Measurements from ENCODE around the gene PKD1.
A peak's percentile ranks its signal among the peaks of the same experiment; 100 is the strongest.

Gene PKD1

GRCh38 chr16:2167068-2167638, 31.5 kb upstream of the PKD1 start:
- DNase-seq: no peak

DNA sequence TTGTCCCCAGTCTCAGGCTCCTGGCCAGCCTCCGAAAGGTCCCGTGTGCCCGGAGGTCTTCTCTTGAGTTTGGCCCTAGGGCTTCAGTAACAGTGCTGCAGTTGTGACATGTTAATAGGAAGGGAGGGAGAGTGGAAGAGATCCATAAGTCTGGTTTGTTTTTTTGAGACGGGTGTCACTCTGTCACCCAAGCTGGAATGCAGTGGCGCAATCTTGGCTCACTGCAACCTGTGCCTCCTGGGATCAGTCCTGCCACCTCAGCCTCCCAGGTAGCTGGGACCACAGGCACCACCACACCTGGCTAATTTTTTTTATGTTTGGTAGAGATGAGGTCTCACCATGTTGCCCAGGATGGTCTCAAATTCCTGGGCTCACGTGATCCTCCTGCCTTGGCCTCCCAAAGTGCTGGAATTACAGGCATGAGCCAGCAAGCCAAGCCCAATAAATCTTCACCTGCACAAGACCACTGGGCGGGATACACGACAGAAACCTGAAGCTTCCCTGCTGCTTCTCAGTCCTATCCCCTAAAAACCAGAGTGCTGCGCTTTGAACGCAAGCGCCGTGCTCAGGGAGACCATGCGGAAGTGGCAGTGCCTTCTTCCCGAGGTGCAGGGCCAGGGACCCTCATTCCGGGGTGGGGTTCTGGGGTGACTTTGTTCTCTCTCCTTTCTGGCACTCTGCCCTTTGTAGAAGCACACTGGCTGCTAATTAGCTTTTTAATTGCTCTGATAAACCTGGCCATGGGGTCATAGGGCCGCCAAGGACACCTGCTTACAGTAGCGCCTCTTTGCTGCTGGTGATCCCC, 30.8 kb upstream of the PKD1 start:
- DNase-seq: no peak

DNA sequence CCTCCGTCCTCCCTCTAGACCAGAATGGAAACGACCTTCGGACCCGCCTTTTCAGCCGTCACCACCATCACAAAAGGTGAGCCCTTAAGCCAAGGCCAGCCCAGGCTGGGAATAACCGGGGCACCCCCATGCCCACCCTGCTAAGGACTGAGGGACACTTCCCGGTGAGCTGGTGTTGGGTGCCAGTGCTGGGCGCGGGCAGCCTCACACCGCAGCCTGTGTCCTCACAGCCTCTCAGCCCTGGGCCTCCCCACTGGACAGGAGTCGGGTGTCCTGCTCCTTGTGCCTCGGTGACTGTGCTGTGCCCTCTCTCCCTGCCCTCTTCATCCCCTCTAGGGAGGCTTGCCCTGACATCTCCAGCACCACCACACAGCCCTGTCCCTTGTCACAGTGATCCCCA, 30.2 kb upstream of the PKD1 start:
- no peak for DNase-seq

GRCh38 chr16:2163211-2163881, 27.6 kb upstream of the PKD1 start:
- no peak for DNase-seq

GRCh38 chr16:2162676-2163118, 27.0 kb upstream of the PKD1 start:
- no peak for DNase-seq

DNA sequence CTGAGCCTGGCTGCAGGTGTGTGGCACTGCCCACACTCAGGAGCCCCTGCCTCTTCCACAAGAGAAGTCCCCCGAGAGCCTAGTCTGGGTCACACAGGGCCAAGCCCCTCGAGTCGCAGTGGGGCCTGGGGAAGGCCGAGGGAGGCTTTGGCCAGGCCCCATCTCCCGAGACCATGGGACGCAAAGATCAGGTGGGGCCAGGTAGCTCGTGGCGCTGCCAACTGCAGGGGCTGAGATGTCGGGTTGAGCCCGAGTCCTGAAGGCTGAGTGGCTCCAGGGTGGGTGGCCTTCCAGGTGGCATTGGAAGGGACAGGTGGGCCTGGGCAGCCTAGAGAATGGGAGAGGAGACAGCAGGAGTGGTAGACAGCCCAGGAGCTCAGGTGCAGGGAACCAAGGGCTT, 26.2 kb upstream of the PKD1 start:
- no peak for DNase-seq

- no peak for DNase-seq
Measured at GRCh38 chr16:2160915-2161551, 25.3 kb upstream of the PKD1 start.

DNA sequence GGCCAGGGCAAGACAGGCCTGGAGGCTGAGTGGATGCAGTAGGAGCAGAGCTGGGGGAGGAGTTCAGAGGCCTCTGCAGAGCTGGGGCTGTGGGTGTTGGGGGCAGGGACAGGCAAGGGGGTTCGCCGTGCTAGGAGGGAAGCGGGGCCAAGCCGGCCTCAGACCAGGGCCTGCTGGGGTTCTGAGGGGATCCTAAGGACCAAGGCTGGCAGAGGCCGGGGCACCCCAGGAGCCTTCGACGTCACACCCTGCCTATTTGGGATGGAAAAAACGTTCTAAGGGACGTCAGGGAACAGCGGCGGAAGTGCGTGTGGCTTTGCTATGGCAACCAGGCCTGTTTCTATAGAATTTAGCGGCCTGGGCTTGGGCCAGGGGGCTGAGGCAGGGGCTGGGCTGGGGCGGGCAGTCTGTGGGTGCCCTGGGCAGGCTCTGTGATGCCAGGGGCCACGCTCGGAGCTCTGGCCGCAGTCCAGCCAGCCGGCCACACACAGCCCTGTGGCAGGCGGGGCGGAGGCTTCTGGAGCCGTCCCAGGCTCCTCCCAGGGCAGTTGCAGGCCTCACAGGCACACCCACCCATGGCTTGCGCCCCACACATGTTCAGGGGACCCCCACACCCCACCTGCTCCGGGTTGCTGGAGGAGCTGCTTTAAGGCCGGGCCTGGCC, 23.6 kb upstream of the PKD1 start:
- DNase-seq: no peak

DNA sequence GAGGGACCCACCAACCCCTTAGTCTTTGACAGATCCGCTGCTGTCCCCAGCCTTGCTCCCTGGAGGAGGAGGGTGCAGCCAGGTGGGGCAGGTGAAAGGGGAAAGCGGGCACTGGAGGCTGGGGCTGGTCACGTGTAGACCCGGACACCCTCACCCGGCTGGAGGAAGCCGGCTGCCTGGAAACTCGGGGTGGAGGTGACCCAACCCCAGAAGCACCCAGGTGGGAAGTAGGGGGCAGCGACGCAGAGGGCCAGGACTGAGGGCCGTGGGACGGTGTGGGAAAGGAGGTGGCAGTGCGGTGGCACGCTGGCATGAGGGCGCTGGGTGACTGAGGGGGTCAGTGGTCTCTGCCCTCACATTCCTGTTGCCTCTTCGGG, 22.6 kb upstream of the PKD1 start:
- DNase-seq: no peak

DNA sequence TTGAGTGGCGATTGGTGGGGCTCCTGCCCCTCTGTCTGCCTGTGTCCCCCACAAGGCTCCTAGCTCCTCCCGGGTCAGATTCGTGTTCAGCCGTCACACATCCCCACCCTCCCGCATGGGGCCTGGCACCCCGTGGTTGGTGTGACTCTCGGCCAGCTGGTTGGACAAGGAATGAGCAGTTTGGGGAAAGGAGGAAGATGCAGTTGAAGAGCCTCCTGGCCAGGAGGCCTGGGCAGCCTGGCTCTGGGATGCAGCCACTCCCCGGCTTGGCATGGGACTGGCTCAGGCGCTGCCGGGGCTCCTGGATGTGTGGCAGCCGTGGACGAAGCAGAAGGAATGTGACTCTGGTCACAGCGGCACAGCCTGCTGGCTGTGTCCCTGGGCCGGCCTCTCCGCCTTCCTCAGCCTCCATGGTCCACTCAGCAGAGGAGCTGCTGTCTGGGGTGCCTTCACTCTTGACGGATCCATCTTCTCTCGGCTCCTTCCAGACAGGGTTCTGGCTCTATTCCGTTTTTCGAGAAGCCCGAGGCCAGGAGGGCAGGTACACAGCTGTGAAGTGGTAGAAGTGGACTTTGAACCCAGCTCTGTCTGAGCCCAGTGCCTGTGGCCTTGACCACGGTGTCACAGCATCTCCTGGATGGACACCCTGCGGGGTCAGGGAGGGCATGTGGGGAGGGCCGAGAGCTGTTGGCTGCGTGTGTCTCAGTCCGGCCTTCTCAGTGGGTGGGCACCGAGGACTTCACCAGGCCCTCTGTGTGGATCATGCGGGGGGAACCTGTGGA, 22.0 kb upstream of the PKD1 start:
- no peak for DNase-seq

GRCh38 chr16:2156849-2157224, 21.1 kb upstream of the PKD1 start:
- no peak for DNase-seq

- no peak for DNase-seq
Measured at GRCh38 chr16:2155977-2156848, 20.5 kb upstream of the PKD1 start.

DNA sequence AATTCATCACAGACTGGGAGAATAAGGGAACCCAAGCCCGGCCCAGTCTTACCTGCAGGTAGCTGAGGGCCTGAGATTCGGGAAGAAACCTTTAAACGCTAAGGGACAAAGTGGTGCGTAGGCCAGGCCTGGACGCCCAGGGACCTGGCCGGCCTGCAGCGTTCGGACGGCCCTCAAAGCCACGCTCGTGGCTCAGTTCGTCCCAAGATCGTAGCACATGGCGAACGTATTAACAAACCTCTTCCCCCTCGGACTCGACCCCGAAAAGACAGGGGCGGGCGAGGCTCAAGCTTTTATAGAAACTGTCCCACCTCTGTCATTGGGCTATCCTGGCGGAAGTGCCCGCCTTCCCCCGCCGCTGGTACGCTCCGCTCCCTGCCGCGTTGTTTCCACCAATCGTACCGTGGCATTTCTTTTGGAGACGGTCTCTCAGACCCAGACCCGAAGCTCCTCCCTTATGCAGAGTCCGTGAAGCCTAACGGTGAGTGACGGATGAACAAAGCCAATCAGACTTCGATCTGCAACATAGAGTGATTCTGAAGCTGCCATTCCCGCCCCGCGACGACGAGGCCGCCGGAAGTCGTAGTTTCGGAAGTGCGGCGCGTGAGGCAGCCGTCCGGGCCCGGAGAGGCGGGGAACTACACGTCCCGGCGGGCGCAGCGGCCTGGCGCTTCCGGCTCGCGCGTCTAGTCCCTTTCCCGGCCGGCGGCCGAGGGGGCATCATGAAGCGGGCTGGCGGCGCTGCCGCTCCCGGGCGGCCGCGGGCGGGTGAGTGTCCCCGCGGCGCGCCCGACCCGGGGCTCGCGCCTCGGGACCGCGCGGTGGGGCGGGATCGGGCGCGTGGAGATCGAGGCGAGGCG, 19.6 kb upstream of the PKD1 start, which contains the start of gene TRAF7:
TSS of gene TRAF7 (plus strand) at position 692 of the 860 bp plus-strand sequence. CDS start 8,139 bp downstream, outside the sequence.
- DNase-seq: peak; percentile 100

- DNase-seq: no peak
Measured at GRCh38 chr16:2154533-2155090, 18.9 kb upstream of the PKD1 start.

GRCh38 chr16:2152695-2153506, 17.2 kb upstream of the PKD1 start:
- DNase-seq: no peak

DNA sequence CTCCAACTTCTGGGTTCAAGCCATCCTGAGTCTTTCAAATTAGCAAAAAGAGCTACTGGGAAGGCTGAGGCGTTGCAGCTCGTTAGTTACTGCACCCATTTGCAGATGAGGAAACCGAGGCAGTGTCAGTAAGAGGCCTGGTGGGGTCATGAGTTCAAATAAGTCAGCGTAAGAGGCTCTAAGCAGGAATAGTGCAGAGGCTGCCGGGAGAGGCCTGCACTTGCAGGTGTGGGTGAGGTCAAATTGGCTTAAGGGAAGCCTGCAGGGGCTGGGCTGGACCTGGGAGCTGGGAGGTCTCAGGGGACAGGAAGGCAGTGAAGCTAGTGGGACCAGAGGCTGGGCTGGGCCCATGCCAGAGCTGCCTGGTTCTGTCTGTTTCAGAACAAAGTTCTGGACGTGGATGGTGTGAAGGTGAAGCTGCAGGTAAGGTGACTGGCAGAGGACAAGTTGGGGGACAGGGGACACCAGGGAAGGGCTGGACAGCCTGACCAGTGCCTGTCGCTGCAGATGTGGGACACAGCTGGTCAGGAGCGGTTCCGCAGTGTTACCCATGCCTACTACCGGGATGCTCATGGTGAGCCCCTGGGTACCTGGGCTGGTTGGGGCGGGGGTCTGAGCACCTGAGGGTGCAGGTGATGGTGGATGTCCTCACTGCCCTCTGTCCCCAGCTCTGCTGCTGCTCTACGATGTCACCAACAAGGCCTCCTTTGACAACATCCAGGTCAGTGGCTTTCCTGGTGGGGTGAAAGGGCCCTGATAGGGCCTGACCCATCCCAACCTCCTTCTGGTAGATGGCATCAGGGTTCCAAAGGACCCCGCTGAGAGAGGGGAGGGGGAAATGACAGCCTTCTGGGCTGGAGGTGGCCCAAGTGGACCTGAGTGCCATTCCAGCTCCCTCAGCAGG, 15.7 kb upstream of the PKD1 start:
- no peak for DNase-seq

DNA sequence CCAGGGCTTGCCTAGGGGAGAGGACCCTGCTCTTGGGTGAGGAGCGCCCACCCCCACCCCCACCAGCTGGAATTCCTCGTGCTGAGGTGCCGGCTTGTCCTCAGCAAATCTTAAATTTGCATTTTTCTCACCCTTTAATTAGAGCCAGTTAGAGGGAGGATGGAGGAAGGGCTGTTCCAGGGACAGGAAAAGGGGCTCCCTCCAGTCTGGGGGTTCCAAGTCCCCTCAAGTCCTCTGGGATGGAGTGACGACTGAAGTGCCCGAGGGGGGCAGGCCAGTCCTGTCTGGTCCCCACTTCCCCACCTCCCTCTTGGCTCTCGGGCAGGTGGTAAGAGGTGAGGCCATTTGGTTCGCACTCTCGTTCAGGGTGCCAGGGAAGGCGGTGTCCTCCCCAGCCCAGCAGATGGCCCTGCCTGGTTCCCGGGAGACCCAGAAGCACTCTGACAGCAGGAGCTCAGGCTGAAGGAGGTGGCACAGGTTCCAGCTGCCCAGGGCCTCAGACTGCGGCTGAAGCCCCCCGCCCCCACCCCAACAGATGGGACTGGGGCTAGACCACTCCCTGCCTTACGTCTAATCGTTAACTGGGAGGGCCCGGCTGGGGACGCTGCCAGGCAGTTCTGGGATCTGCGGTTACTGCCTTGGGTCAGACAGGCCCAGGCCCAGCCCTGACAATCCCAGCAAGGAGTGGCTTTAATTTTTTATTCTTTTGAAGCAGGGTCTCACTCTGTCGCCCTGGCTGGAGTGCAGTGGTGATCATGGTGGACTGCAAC, 14.9 kb upstream of the PKD1 start:
- no peak for DNase-seq
